NCI-H748 (cell line): ENCODE measurements around the gene MBD5.
"Not testable (repeated sequence)": the region's sequence is repeated elsewhere in the genome, so short reads cannot be mapped to it uniquely, and the experiment has no call there.

Source experiments
- DNase-seq: peaks from one replicate; lab custom pipeline; 2025; ENCODE audit not compliant: unreplicated experiment; lab: John Stamatoyannopoulos, UW

The MBD5 gene

DNA sequence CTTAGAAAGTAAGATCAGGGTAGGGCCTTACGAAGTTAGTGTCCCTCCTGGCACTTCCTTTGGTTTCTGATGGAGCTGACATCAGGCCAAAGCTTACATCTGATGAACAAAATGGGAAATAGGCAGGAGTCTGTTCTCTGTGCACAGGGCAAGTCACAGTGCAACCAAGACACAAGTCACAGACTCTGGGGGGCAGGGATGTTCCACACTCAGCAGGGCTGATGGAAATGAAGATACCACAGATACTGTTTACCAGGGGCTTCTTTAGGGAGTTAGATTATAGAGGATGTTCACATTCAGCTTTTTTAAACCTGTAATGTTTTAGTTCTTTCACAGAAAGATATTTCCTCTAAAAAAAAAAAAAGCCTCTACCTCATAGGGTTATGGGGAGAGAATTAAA is 517.5 kb downstream of the MBD5 start:
- no peak for DNase-seq

DNA sequence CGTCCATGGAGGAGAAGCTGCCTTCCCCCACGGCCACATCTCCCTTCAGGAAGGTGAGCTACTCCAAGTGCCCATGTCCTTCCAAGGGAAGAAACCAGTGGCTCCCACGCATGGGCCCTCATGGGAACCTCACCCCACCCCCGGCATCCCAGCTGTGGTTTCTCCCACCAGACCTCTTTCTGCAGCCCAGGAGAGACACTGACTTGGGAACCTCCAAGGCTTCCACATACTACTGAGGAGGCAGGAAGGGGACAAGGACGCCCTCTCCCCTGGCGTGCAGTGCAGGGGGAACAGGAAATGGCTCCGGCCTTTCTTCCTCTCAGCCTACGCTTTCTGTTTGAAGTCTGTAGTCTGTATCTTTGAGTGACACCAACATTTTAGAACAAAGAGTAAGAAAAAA is 519.1 kb downstream of the MBD5 start:
- no peak for DNase-seq

DNA sequence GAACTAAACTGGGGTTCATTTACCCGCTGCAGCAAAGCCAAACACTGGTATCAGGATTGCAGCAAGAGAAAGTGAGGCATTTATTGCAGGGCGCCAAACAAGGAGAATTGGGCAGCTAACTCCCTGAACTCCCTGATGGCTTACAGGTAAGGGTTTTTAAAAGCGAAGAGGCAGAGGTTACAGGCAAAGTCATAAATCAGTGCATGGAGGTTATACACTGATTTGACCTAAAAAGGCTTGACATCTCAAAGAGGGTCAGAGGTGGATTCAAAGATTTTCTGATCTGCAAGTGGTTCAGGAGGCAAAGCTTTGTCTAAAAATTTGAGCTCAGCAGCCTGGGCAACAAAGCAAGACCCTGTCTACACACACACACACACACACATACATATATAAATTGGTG is 520.9 kb downstream of the MBD5 start:
- no peak for DNase-seq

DNA sequence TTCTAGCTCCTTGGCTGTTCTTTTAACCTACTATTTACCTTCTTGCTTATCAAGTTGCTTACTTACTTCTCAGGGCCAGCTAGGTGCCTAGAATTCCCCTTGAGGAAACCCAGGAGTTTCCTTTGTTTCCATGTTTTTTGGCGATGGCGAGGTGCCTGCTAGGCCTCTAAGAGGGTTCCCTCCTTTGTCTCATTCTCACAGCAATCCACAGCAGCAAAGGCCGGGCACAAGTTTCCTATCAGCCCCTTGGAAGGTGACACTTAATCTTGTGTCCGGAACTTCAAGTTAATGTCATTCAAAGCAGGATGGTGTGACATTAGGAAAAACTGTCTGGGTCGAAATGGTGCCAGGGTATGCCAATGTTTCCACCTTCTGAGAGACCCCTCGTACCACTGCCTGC is 521.7 kb downstream of the MBD5 start:
- DNase-seq = no peak

DNA sequence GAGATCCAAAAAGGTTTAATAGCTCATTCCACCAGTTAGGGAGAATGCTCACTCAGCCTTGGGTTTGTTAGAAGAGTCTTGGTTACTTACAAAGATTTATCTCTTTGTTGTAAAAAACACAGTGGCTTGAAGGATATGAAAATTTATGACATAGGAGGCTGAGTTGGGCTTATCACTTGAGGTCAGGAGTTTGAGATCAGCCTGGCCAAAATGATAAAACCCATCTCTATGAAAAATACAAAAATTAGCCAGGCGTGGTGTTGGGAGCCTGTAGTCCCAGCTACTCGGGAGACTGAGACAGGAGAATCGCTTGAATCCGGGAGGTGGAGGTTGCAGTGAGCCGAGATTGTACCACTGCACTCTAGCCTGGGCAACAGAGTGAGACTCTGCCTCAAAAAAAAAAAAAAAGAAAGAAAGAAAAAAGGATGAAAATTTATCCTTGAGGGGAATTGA is 522.2 kb downstream of the MBD5 start:
- DNase-seq = not testable (repeated sequence)

DNA sequence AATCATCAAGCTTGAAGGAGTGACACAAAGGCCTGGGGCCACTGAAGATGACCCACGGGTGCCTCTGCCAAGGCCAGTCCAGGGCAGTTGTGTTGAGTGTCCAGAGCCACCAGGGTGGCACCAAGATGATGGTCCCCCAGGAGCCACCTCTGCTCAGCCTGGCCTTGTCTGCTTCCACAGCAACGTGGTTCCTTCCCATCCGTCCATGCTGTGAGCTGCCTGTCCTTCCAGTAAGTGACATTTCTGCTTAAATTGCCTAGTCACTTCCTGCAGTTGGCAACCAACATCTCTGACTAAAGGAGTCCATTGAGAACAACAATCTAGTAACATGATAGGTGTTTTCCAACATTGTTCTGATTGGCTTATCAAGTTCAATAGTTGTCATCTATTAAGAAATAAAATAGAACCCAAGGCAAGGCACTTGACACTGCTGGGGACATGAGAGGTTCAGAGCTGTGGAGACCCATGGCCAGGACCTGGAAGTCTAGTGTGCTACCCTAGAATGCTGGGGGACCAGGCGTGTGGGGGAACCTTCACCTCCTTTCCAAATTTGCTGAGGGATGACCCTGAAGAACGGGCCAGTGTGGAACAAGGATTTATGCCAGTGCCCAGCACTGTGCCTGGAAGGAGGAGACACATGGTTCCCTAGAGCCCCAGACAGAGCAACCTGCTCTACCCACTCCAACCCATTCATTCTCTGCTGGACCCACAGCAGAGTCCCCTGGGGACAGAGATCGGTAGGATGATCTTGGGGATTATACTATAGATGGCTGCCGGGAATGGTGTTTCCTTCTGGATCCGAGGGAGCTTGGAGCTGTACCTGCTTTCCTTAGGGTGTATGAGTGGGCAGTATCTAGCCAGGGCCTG is 524.7 kb downstream of the MBD5 start:
- DNase-seq = no peak

DNA sequence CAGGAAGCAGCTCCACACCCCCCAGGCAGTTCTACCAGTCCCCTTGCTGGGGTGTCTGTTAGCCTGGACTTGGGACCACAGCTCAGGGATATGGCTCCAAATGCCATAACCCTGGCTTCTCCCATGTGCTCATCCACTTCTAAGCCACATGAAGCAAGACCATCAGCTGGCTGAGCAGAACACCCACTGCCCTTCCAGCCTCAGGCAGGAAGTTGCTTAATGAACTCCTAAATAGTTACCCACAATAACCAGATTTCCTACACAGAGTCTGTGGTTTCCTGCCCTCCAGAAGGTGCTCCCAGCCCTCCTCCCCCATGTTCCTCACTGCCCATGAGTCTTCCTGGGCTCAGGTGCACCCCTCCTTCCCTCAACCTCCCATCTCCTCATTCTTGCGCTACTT is 525.4 kb downstream of the MBD5 start:
- DNase-seq = no peak

DNA sequence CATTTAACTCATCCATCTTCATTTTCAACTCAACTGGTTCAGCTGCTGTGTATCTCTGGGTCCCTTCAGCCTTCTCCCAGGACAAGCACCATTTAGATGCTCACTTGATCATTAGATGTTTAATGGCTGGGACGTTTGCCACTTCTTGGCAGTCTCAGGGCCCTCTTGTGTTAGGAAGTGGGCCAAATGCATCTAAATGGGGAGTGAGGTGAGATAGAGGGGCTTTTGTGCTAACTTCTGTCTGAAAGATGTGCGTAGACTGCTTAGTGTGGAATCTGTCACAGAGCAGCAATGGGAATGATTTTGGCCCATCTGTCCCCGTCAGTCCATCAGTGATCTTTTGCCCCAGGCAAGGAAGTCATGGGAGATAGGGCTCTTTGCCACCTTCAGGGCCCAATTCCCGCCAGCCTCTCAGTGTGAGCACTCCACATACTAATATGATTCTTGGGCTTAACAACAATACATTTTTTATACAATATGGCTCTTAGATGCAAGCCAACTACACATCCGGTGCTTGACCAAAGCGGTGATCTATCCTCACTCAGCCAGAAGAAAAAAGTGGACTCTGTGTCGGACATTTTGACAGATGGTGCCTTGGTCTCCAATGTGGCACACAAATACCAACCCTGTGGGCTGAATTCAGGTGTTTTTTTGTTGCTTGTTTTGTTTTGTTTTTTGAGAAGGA is 528.0 kb downstream of the MBD5 start:
- no peak for DNase-seq

DNA sequence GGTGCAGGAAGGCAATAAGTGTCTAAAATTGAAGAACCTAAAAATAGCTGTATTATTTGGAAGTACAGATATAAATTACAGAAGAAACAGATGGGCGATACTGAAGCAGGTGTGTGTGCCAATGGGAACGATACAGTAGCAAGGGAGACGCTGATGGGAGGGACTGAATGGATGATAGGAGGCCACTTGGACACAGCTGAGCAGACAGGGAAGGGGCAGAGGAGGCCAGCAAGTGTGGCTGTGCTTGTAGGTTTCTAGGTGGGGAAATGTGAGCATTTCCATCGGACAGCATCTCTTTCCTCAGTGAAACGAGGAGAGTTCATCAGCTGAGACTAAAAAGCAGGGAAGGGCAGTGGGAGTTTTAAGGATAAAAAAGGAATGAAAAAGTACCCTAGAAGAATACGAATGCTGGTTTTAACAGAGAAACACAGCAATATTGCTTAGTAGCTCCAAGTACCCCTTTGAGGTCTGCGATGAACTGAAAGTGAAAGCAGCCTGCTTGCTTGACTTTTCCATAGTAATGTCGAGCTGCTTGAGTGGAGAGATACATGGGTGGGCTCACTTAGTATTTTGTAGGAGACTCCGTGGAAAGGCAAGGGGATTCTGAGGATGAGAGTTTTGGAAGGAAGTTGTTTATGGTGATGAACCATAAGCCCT is 531.9 kb downstream of the MBD5 start:
- peak; percentile 56 for DNase-seq

DNA sequence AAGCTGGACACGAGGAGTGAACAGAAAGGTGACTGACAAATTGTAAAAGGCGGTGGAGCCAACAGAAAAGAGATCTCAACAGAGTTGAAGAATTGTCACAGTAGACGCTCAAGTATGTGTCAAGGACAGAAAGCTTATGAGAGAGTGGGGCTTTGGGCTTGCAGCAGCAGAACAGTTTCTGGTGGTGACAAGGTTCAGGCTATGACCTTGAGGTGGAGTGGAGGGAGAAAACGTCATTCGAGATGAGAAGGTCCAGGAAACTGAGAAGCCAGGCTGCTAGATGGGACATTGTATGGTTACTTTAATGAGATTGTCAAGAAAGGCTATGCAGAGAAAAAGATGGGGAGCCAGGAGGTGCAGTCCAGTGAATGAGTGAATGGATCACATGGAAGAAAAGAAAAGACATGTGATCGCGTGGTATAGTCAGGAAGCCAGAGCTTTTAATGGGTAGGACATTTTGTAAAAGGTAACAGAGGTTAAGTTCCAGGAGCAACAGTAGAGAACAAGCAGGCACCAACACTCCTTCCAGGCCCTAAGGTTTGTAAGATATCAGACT is 532.5 kb downstream of the MBD5 start:
- DNase-seq = no peak

DNA sequence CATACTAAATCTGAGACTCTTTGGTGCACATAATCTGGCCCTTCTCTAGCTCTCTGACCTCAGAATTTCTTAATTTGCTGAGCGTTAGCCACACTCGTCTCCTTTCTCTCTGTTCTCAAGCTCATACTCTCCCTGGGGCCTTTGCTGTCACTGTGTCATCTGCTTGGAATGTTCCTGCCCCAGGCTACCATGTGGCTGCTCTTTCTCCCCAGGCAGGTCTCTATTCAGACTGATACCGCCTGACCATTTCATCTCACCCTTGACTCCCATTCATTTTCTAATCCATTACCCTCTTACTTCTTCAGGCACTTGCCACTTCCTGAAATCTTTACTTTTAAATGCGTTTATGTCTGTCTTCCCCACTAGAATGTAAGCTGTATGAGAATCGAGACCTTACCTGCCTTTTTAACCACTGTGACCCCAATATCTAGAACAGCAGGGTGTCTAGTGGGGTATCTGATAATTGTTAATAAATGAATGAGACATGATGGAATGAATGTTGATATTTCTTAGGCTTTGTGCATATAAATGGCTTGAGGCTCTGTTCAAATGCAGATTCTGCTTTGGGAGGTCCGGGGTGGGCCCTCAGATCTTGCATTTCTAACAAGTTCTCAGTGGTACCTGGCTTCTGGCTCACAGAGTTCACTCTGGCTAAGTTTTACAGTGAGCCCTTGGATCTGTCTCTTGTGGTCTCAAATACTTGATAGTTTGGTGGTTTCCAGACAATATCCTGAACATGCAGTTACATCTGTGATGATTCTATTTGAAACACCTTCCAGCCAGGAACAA is 533.8 kb downstream of the MBD5 start:
- no peak for DNase-seq

DNA sequence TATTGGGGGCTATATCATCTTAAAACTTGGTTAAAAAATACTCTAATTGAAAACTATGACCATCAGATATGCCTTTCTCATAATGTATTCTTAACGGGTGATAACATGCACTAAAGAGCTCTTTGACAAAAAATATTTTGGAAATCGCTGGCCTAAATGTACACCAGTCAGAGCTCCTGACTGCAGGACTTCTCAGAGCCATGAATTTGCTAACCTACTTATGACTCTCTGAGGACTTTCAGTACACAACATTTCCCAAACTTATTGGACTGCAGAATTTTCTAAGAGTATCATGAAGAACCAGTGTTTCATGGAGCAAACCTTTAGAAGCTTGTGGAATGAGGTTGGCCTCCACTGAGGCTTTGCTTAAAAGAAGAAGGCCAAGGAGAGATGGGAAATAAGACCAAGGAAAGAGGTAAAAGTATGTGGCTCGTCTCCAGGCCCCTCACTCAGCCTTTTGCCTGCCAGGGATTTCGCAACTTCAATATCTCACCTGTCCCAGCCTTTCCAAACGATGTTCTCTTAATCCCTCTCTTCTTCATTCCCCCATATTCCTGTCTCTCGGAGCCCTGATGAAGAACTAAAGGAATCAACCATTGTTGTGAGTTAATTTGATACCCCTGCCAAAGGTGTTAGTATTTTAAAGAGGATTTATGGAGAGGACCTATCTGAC is 534.9 kb downstream of the MBD5 start:
- no peak for DNase-seq

DNA sequence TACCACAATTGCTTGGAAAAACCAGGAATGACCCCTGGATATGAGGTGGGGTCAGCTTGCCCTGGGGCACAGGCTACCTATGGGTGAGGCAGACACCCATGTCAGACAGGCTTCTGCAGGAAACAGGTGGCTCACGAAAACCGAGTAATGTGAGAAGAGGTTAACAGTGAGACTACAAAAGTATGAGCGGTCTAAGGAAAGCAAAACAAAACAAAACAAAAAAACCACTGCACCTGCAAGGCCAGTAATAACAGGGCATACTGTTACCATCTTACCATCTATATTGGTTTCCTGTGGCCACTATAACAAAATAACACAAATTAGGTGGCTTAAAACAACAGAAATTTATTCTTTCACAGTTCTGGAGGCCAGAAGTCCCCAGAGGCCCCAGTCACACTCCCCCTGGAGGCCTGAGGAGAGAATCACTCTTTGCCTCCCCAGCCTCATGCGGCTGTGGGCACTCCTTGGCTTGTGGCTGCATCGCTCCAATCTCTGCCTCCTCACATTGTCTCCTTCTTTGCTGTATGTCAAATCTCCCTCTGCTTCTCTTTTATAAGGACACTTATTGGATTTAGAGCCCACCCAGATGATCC is 537.0 kb downstream of the MBD5 start:
- DNase-seq = peak; percentile 90

DNA sequence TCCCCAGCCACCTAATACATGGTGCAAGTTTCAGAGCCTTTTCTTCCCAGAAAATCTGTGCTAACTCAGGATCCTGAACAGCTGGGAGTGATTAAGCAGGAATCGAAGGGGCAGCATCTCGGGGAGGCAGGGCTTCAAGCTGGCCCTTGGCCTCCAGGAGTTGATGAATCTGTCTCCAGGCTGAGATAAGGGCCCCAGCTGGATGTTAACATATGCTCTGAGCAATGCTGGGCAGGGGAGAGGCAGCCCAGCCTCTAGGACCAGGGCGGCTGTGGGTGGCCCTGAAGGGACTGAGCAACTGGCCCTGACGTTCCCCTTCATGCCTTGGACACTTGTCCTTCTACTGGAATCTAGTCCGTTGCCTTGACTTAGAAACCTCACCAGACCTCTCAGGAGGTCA is 539.6 kb downstream of the MBD5 start:
- no peak for DNase-seq

DNA sequence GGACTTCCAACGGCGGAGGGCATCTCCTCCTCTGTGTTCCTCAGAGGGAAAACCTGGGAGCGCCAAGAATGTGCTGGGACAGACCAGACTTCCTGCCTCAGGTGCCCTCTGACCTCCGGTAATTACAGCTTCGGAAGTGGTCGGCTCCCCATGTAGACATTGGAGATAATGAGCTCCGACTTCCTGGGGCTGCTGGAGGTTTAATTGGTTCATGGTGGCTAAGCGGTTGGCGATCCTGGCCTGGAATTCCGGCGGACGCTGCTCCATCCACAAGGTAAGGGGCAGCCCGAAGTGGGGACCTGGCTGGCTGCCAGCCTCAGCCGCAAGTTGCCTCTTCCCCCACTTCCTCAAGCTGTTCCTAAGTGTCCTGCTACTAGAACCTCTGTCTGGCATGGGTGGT is 540.5 kb downstream of the MBD5 start:
- DNase-seq = peak; percentile 21

DNA sequence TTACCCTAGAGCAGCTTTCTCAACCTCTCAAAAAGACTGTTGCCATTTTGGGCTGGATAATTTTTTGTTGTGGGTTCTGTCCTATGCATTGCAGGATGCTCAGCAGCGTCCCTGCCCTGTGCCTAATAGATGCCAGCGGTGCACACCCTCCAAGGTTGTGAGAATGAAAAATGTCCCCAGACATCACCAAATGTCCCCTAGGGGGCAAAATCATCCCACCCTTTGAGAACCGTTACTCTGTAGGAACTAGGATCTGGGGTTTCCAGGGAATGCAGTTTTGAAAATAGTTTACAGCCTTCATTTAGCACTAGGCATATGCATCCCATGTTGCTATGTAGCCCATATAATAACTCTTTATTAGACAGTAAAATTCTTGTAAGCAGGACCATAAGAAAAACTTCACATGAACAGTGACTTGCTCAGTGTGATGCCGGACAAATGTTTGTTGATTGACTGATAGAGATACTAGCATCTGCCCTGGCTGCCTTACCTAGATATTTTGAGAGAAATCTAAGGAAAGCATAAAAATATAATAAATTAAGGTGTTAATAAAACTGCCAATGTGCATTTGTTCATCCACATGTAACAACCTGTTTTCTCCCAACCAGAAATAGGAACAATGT is 544.5 kb downstream of the MBD5 start:
- DNase-seq = peak; percentile 34
